Endothelial cell (in vitro differentiated cells): ENCODE data around the gene ALDH1A2. TPM values are rescaled to one million over a fixed set of nuclear protein-coding genes. Genes with fewer than 3 reads are reported as not detected.

Experiments used
- DNase-seq: peaks from one replicate; pipeline ENCODE4 v3.0.0; 2021; ENCODE audit warnings: low spot score
- H3K27ac Mint-ChIP-seq: one replicate; pipeline ENCODE4 v1.8.0; 2021; ENCODE audit warnings: mixed read lengths, inconsistent platforms; ENCODE audit not compliant: unreplicated experiment
- H3K27me3 Mint-ChIP-seq: one replicate; pipeline ENCODE4 v1.8.0; 2021; ENCODE audit warnings: mild to moderate bottlenecking, moderate library complexity, mixed read lengths, inconsistent platforms; ENCODE audit not compliant: unreplicated experiment
- H3K36me3 Mint-ChIP-seq: one replicate; pipeline ENCODE4 v1.8.0; 2021; ENCODE audit warnings: mild to moderate bottlenecking, low read depth, mixed read lengths, inconsistent platforms; ENCODE audit not compliant: unreplicated experiment
- H3K4me1 Mint-ChIP-seq: one replicate; pipeline ENCODE4 v1.8.0; 2021; ENCODE audit warnings: mild to moderate bottlenecking, mixed read lengths, inconsistent platforms; ENCODE audit not compliant: unreplicated experiment
- H3K4me3 Mint-ChIP-seq: one replicate; pipeline ENCODE4 v1.8.0; 2021; ENCODE audit warnings: mild to moderate bottlenecking, mixed read lengths, inconsistent platforms; ENCODE audit not compliant: unreplicated experiment
- H3K9me3 Mint-ChIP-seq: one replicate; pipeline ENCODE4 v1.8.0; 2021; ENCODE audit warnings: mixed read lengths, inconsistent platforms; ENCODE audit not compliant: unreplicated experiment
- total RNA-seq: library from RNA; stranded (reverse); fragmentation: NEBNext Ultra II Directional; extraction: Animal tissue kit (Norgen Biotek cat#: 25700); gene quantifications from one replicate; pipeline ENCODE4 v1.2.1, GENCODE V29; 2021; ENCODE audit not compliant: unreplicated experiment
- TF ChIP-seq, protein P1 (sequence below): fragments of 200-600 bp; sonication (generic); IDR thresholded peaks from one replicate; pipeline ENCODE4 v1.5.0; 2021; ENCODE audit warnings: antibody characterized with exemption; ENCODE audit not compliant: unreplicated experiment

ALDH1A2 gene
- total RNA-seq, 1 donor from 2014 or later: 2.6 TPM

GRCh38 chr15:57922776-57923175 lies 142.7 kb downstream of the ALDH1A2 start:
- TF ChIP-seq, protein P1, sequence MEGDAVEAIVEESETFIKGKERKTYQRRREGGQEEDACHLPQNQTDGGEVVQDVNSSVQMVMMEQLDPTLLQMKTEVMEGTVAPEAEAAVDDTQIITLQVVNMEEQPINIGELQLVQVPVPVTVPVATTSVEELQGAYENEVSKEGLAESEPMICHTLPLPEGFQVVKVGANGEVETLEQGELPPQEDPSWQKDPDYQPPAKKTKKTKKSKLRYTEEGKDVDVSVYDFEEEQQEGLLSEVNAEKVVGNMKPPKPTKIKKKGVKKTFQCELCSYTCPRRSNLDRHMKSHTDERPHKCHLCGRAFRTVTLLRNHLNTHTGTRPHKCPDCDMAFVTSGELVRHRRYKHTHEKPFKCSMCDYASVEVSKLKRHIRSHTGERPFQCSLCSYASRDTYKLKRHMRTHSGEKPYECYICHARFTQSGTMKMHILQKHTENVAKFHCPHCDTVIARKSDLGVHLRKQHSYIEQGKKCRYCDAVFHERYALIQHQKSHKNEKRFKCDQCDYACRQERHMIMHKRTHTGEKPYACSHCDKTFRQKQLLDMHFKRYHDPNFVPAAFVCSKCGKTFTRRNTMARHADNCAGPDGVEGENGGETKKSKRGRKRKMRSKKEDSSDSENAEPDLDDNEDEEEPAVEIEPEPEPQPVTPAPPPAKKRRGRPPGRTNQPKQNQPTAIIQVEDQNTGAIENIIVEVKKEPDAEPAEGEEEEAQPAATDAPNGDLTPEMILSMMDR: no peak
- H3K36me3 Mint-ChIP-seq: no peaks in the 10 kb centered on the region

GRCh38 chr15:57921371-57921770 lies 144.1 kb downstream of the ALDH1A2 start:
- Mint-ChIP-seq H3K36me3 (no peaks in the 10 kb centered on the region), H3K4me1 (peaks cover 13% of the 10 kb centered on the region), H3K27ac (no peak overlapping the region), H3K4me3 (no peak overlapping the region), H3K27me3 (no peaks in the 10 kb centered on the region), H3K9me3 (no peaks in the 10 kb centered on the region)
- no peak for DNase-seq
- TF ChIP-seq, protein P1: no peak

More at GRCh38 chr15:57922776-57923175, 142.7 kb downstream of the ALDH1A2 start:
- peaks cover 13% of the 10 kb centered on the region for H3K4me1 Mint-ChIP-seq
- H3K27me3 Mint-ChIP-seq: no peaks in the 10 kb centered on the region
- DNase-seq: peak; percentile 10
- no peak overlapping the region for H3K27ac Mint-ChIP-seq
- H3K9me3 Mint-ChIP-seq: no peaks in the 10 kb centered on the region
- no peak overlapping the region for H3K4me3 Mint-ChIP-seq

GRCh38 chr15:57920911-57921310 lies 144.6 kb downstream of the ALDH1A2 start:
- Mint-ChIP-seq H3K27ac (no peak overlapping the region), H3K4me3 (no peak overlapping the region), H3K4me1 (peaks cover 13% of the 10 kb centered on the region), H3K27me3 (no peaks in the 10 kb centered on the region), H3K36me3 (no peaks in the 10 kb centered on the region), H3K9me3 (no peaks in the 10 kb centered on the region)
- no peak for DNase-seq
- TF ChIP-seq, protein P1: no peak

DNA sequence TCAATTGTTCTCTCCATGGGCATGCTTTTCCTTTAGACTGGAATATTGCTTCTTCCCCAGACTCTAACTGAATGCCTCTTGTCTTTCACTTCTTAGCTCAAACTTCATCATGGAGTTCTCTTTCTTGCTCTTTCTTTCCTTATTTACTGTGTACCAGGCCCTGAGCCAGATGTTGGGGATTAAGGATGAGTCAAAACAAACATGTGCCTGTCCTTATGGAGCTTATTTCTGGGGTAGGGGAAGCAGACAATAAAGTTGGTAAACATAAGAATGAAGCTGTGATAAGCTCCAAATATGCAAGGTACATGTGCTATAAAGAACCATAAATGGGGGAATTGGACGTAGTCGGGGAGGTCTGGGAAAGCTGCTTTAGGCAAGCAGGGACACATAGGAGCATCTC lies 145.8 kb downstream of the ALDH1A2 start:
- H3K27ac Mint-ChIP-seq: no peak overlapping the region
- H3K4me1 Mint-ChIP-seq: peaks cover 13% of the 10 kb centered on the region
- H3K4me3 Mint-ChIP-seq: no peak overlapping the region
- no peaks in the 10 kb centered on the region for H3K27me3 Mint-ChIP-seq
- no peaks in the 10 kb centered on the region for H3K36me3 Mint-ChIP-seq
- no peaks in the 10 kb centered on the region for H3K9me3 Mint-ChIP-seq
- TF ChIP-seq, protein P1: no peak
- no peak for DNase-seq

GRCh38 chr15:57917998-57918397 lies 147.5 kb downstream of the ALDH1A2 start:
- no peaks in the 10 kb centered on the region for H3K27me3 Mint-ChIP-seq
- no peak overlapping the region for H3K27ac Mint-ChIP-seq
- no peak for DNase-seq
- H3K4me3 Mint-ChIP-seq: no peak overlapping the region
- TF ChIP-seq, protein P1: no peak
- H3K36me3 Mint-ChIP-seq: no peaks in the 10 kb centered on the region
- no peaks in the 10 kb centered on the region for H3K9me3 Mint-ChIP-seq
- H3K4me1 Mint-ChIP-seq: peaks cover 6% of the 10 kb centered on the region
